ENCODE measurements around the gene ZFPM1.

ZFPM1 gene

DNA sequence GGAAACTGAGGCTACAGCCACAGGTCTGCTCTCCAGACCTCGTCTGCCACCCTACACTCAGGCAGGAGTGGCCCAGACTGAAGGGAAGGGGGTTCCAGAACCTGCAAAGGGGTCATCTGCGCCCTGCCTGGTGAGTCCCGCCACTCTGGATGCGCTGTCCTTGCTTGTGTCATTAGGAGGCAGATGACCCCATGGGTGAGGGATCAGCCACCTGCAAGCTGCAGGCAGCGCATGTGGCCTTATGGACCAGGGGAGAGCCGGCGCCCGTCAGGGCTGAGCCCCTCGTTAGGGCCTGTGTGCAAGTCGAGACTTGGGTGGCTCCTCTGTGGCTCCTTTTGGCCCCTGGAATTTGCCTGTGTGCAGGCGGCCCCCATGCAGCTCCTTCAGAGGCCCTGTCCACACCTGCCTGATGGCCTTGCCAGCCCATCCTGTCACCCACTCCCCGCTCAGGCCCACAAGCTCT lies 5.7 kb downstream of the ZFPM1 start:
- peak overlapping the region; percentile 68 for H3K23ac ChIP-seq (ENCODE audit: low read depth, low read length, poor library complexity)
- peak overlapping the region; percentile 63 for H3K14ac ChIP-seq (ENCODE audit: low read length)
- peak overlapping the region; percentile 32 for H2BK5ac ChIP-seq (ENCODE audit: low read length)
- no peak overlapping the region for H3K4me3 ChIP-seq (ENCODE audit: low read length in 2 of 2)
- H3K9ac ChIP-seq (ENCODE audit: low read depth, low read length, poor library complexity) = no peak overlapping the region
- H2AFZ ChIP-seq (ENCODE audit: low read length) = no peak overlapping the region
- H2BK12ac ChIP-seq (ENCODE audit: low read length) = peak overlapping the region; percentile 78
- no peak overlapping the region for H4K8ac ChIP-seq (ENCODE audit: low read depth, low read length)
- peak overlapping the region; percentile 78 for H2AK5ac ChIP-seq (ENCODE audit: low read depth, low read length)
- no peak overlapping the region for H3K27ac ChIP-seq (replicated peaks; ENCODE audit: low read length)
- peaks cover 0 to 37% (median 14%) of the 10 kb centered on the region in 3 experiments for H3K27me3 ChIP-seq (ENCODE audit: control insufficient read depth in 3 of 3, insufficient read depth in 3 of 3, low read depth in 1 of 3, low read length in 3 of 3)
- no CpG with 5 or more reads among the region's 12 CpGs for WGBS, 2 donors (ENCODE audit: extremely low coverage in 2 of 2, insufficient read length in 2 of 2, insufficient replicate concordance in 1 of 2)
- no peak overlapping the region for H3K4me2 ChIP-seq (ENCODE audit: insufficient read depth, low read length, poor library complexity, severe bottlenecking)
- H3K4me1 ChIP-seq (ENCODE audit: control insufficient read depth in 2 of 2, insufficient read depth in 1 of 2, low read depth in 1 of 2, low read length in 2 of 2) = peaks cover 19 to 25% of the 10 kb centered on the region in 2 donors
- H4K91ac ChIP-seq (ENCODE audit: low read depth, low read length, poor library complexity) = no peak overlapping the region
- peak overlapping the region; percentile 73 for H3K18ac ChIP-seq (ENCODE audit: low read length)
- no peaks in the 10 kb centered on the region for H3K9me3 ChIP-seq (replicated peaks in 1 of 2; ENCODE audit: control insufficient read depth in 2 of 2, insufficient read depth in 1 of 2, low read depth in 1 of 2, low read length in 2 of 2)
- peak overlapping the region; percentile 39 for H2BK15ac ChIP-seq (ENCODE audit: low read length)
- no peak overlapping the region for H2BK120ac ChIP-seq (ENCODE audit: low read depth, low read length)
- H3K4ac ChIP-seq (ENCODE audit: low read length) = no peak overlapping the region
- no peak for DNase-seq (ENCODE audit: low spot score)
- peaks cover 10% of the 10 kb centered on the region for H3K79me1 ChIP-seq (ENCODE audit: low read depth, low read length)
- H3K36me3 ChIP-seq (replicated peaks in 1 of 2; ENCODE audit: control insufficient read depth in 2 of 2, insufficient read depth in 2 of 2, low read length in 2 of 2) = no peaks in the 10 kb centered on the region

DNA sequence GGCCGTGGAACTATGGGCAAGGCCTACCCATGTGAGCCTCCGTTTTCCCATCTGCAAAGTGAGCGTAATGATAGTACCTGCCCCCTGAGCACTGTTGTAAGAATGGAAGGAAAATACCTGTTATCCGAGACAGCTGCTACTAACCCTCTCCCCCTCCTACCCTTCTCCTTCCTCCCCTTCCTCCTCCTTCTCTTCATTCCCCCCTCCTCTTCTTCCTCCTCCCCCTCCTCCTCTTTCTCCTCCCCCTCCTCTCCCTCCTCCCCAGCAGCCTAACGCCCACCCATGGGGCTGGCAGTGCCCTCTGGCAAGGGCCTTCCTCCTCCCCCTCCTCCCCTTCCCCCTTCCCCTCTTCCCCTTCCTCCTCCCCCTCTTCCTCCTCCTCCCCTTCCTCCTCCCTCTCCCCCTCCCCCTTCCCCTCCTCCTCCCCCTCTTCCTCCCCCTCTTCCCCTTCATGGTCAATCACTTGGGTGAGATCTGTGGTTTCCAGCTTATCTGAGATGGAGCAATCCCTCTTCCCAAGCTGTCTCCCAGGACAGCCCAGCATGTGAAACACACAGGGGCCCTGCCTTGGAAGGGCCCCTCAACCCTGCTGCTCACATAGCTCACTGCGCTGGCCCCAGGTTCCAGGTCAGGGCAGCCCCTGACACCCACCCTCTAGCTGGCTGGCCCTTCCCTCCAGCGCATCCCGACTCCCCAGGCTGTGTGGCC lies 6.4 kb downstream of the ZFPM1 start:
- Histone ChIP-seq H3K9ac (ENCODE audit: low read depth, low read length, poor library complexity) (no peak overlapping the region), H2BK12ac (ENCODE audit: low read length) (no peak overlapping the region), H3K36me3 (replicated peaks in 1 of 2; ENCODE audit: control insufficient read depth in 2 of 2, insufficient read depth in 2 of 2, low read length in 2 of 2) (no peaks in the 10 kb centered on the region), H3K9me3 (replicated peaks in 1 of 2; ENCODE audit: control insufficient read depth in 2 of 2, insufficient read depth in 1 of 2, low read depth in 1 of 2, low read length in 2 of 2) (no peaks in the 10 kb centered on the region), H2AK5ac (ENCODE audit: low read depth, low read length) (peak overlapping the region; percentile 78), H2BK120ac (ENCODE audit: low read depth, low read length) (no peak overlapping the region), H3K4me3 (ENCODE audit: low read length in 2 of 2) (no peak overlapping the region), H3K27me3 (ENCODE audit: control insufficient read depth in 3 of 3, insufficient read depth in 3 of 3, low read depth in 1 of 3, low read length in 3 of 3) (peaks cover 0 to 30% (median 7%) of the 10 kb centered on the region in 3 experiments), H3K4me2 (ENCODE audit: insufficient read depth, low read length, poor library complexity, severe bottlenecking) (no peak overlapping the region), H3K18ac (ENCODE audit: low read length) (peak overlapping the region; percentile 1), H3K4ac (ENCODE audit: low read length) (no peak overlapping the region), H3K4me1 (ENCODE audit: control insufficient read depth in 2 of 2, insufficient read depth in 1 of 2, low read depth in 1 of 2, low read length in 2 of 2) (peaks cover 15 to 21% of the 10 kb centered on the region in 2 donors), H2BK15ac (ENCODE audit: low read length) (no peak overlapping the region), H3K79me1 (ENCODE audit: low read depth, low read length) (peaks cover 10% of the 10 kb centered on the region), H2BK5ac (ENCODE audit: low read length) (no peak overlapping the region), H3K14ac (ENCODE audit: low read length) (no peak overlapping the region), H4K8ac (ENCODE audit: low read depth, low read length) (no peak overlapping the region), H4K91ac (ENCODE audit: low read depth, low read length, poor library complexity) (no peak overlapping the region), H3K23ac (ENCODE audit: low read depth, low read length, poor library complexity) (no peak overlapping the region), H3K27ac (replicated peaks; ENCODE audit: low read length) (no peak overlapping the region), H2AFZ (ENCODE audit: low read length) (no peak overlapping the region)
- no CpG with 5 or more reads among the region's 8 CpGs for WGBS, 2 donors (ENCODE audit: extremely low coverage in 2 of 2, insufficient read length in 2 of 2, insufficient replicate concordance in 1 of 2)
- no peak for DNase-seq (ENCODE audit: low spot score)

DNA sequence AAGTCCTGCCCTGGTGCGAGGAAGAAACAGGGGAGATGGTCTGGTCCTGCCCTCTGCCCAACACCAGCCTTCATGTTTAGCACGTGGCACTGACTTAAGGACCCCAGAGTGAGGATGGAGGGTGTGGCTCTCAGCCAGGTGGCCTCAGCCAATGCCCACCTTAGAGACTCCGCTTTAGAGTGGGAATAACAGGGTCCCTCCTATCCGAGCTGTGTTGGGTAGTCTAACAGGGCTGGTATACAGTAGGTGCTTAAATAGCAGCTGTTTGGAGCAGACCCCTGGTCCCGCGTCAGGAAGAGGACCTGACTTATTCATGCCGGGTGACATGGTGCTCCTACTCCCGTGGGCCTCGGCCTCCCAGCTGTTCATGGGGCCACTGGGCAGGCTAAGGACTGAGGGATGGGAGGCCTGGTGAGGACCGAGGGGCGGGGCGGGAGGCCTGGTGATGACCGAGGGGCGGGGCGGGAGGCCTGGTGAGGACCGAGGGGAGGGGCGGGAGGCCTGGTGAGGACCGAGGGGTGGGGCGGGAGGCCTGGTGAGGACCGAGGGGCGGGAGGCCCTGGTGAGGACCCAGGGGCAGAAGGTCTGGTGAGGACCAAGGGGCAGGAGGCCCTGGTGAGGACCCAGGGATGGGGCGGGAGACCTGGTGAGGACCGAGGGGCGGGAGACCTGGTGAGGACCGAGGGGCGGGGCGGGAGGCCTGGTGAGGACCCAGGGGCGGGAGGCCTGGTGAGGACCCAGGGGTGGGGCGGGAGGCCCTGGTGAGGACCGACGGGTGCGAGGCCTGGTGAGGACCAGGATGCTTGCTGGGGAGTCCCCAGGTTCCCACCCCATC lies 7.6 kb downstream of the ZFPM1 start:
- WGBS, 2 donors (ENCODE audit: extremely low coverage in 2 of 2, insufficient read length in 2 of 2, insufficient replicate concordance in 1 of 2) = no CpG with 5 or more reads among the region's 32 CpGs
- H2BK15ac ChIP-seq (ENCODE audit: low read length) = peak overlapping the region; percentile 40
- H3K9ac ChIP-seq (ENCODE audit: low read depth, low read length, poor library complexity) = no peak overlapping the region
- no peak overlapping the region for H3K18ac ChIP-seq (ENCODE audit: low read length)
- no peak overlapping the region for H2BK5ac ChIP-seq (ENCODE audit: low read length)
- no peak overlapping the region for H4K8ac ChIP-seq (ENCODE audit: low read depth, low read length)
- peaks cover 0 to 22% (median 2%) of the 10 kb centered on the region in 3 experiments for H3K27me3 ChIP-seq (ENCODE audit: control insufficient read depth in 3 of 3, insufficient read depth in 3 of 3, low read depth in 1 of 3, low read length in 3 of 3)
- no peak overlapping the region for H3K14ac ChIP-seq (ENCODE audit: low read length)
- H3K36me3 ChIP-seq (replicated peaks in 1 of 2; ENCODE audit: control insufficient read depth in 2 of 2, insufficient read depth in 2 of 2, low read length in 2 of 2) = no peaks in the 10 kb centered on the region
- H3K23ac ChIP-seq (ENCODE audit: low read depth, low read length, poor library complexity) = peak overlapping the region; percentile 13
- H2BK120ac ChIP-seq (ENCODE audit: low read depth, low read length) = peak overlapping the region; percentile 29
- peak overlapping the region; percentile 40 for H2AK5ac ChIP-seq (ENCODE audit: low read depth, low read length)
- no peak overlapping the region for H2BK12ac ChIP-seq (ENCODE audit: low read length)
- no peak overlapping the region for H3K4me3 ChIP-seq (ENCODE audit: low read length in 2 of 2)
- H2AFZ ChIP-seq (ENCODE audit: low read length) = no peak overlapping the region
- H3K4me1 ChIP-seq (ENCODE audit: control insufficient read depth in 2 of 2, insufficient read depth in 1 of 2, low read depth in 1 of 2, low read length in 2 of 2) = peaks cover 9 to 17% of the 10 kb centered on the region in 2 donors
- no peaks in the 10 kb centered on the region for H3K9me3 ChIP-seq (replicated peaks in 1 of 2; ENCODE audit: control insufficient read depth in 2 of 2, insufficient read depth in 1 of 2, low read depth in 1 of 2, low read length in 2 of 2)
- H3K4ac ChIP-seq (ENCODE audit: low read length) = no peak overlapping the region
- H4K91ac ChIP-seq (ENCODE audit: low read depth, low read length, poor library complexity) = no peak overlapping the region
- H3K79me1 ChIP-seq (ENCODE audit: low read depth, low read length) = peaks cover 15% of the 10 kb centered on the region
- H3K27ac ChIP-seq (replicated peaks; ENCODE audit: low read length) = no peak overlapping the region
- H3K4me2 ChIP-seq (ENCODE audit: insufficient read depth, low read length, poor library complexity, severe bottlenecking) = no peak overlapping the region
- DNase-seq (ENCODE audit: low spot score) = no peak
